G401.6 (cell line): ENCODE measurements around the gene HSD11B1.

ENCODE experiments used
- FAIRE-seq: peaks from 2 replicates; lab custom pipeline; 2012; peaks lifted over from hg19 to GRCh38; lab: Jason Lieb, UNC

HSD11B1 gene

GRCh38 chr1:209728466-209728865 is 23.8 kb downstream of the HSD11B1 start:
- FAIRE-seq, result no peak

GRCh38 chr1:209729436-209729835 is 24.8 kb downstream of the HSD11B1 start:
- FAIRE-seq, result no peak

GRCh38 chr1:209732725-209733124 is 28.1 kb downstream of the HSD11B1 start:
- FAIRE-seq, result no peak

- no peak for FAIRE-seq
These were observed 29.0 kb downstream of the HSD11B1 start for GRCh38 chr1:209733409-209734192.

GRCh38 chr1:209736490-209737117 is 32.0 kb downstream of the HSD11B1 start:
- no peak for FAIRE-seq

- FAIRE-seq, result no peak
These were observed 32.5 kb downstream of the HSD11B1 start for GRCh38 chr1:209737118-209737505.

- no peak for FAIRE-seq
These were observed 33.6 kb downstream of the HSD11B1 start for GRCh38 chr1:209738270-209738669.

- no peak for FAIRE-seq
These were observed 36.5 kb downstream of the HSD11B1 start for GRCh38 chr1:209741193-209741592.

- FAIRE-seq, result no peak
These were observed 37.2 kb downstream of the HSD11B1 start for GRCh38 chr1:209741889-209742288.

GRCh38 chr1:209742409-209743144 is 37.9 kb downstream of the HSD11B1 start:
- FAIRE-seq, result no peak

GRCh38 chr1:209743145-209743482 is 38.5 kb downstream of the HSD11B1 start:
- FAIRE-seq, result no peak

GRCh38 chr1:209746451-209747165 is 42.0 kb downstream of the HSD11B1 start:
- no peak for FAIRE-seq

GRCh38 chr1:209747580-209748262 is 43.1 kb downstream of the HSD11B1 start:
- FAIRE-seq, result peak; percentile 93

- FAIRE-seq, result no peak
These were observed 44.0 kb downstream of the HSD11B1 start for GRCh38 chr1:209748620-209749019.

GRCh38 chr1:209749205-209749604 is 44.6 kb downstream of the HSD11B1 start:
- FAIRE-seq, result no peak

GRCh38 chr1:209749670-209750323 is 45.2 kb downstream of the HSD11B1 start:
- FAIRE-seq, result no peak

GRCh38 chr1:209751627-209752231 is 47.1 kb downstream of the HSD11B1 start:
- FAIRE-seq, result no peak

- no peak for FAIRE-seq
These were observed 48.2 kb downstream of the HSD11B1 start for GRCh38 chr1:209752890-209753289.

- no peak for FAIRE-seq
These were observed 50.6 kb downstream of the HSD11B1 start for GRCh38 chr1:209755256-209755655.

- no peak for FAIRE-seq
These were observed 51.4 kb downstream of the HSD11B1 start, which contains the start of gene TRAF3IP3 for GRCh38 chr1:209755926-209756614. Gene TRAF3IP3 (plus strand): TSS chr1:209756053. CDS start chr1:209760040, 3,987 bp downstream.
